Psoas muscle (tissue), 8 donors: ENCODE results near the gene LIN7B. TPM values are rescaled to one million over a fixed set of nuclear protein-coding genes. Genes with fewer than 3 reads are reported as not detected.

Source experiments
- ATAC-seq, 4 donors: fragments of 200-7000 bp; cut with Tn5 transposase; one replicate each; pipeline ENCODE4 v1.9.1; 2020; ENCODE audit warnings: moderate library complexity in 3 of 4, mild to moderate bottlenecking in 2 of 4
- DNase-seq, 2 donors: peaks; one replicate each; pipeline ENCODE4 v3.0.0-alpha.2; 2020
- H3K27ac ChIP-seq: fragments of 200-600 bp; one replicate; pipeline ENCODE4 v1.8.0; 2022
- H3K27me3 ChIP-seq, 3 donors: fragments of 200-600 bp in 1 of 3; one replicate each; pipeline versions ENCODE4 v1.6.1 to v1.8.0; 2013 to 2022; ENCODE audit warnings: low read length in 2 of 3, mild to moderate bottlenecking in 2 of 3, moderate library complexity in 1 of 3; ENCODE audit not compliant: insufficient read depth in 3 of 3
- H3K36me3 ChIP-seq, 2 donors: fragments of 200-600 bp in 1 of 2; one replicate each; pipeline versions ENCODE4 v1.6.1 to v1.8.0; 2013 to 2022; ENCODE audit warnings: low read depth in 1 of 2, mild to moderate bottlenecking in 1 of 2, moderate library complexity in 1 of 2; ENCODE audit not compliant: insufficient read depth in 1 of 2
- H3K4me1 ChIP-seq: fragments of 200-600 bp; one replicate; pipeline ENCODE4 v1.8.0; 2022
- H3K4me3 ChIP-seq: fragments of 200-600 bp; one replicate; pipeline ENCODE4 v1.8.0; 2022; ENCODE audit warnings: mild to moderate bottlenecking
- H3K9me3 ChIP-seq: fragments of 200-600 bp; one replicate; pipeline ENCODE4 v1.8.0; 2022
- WGBS, 3 donors: extraction: QIAGEN DNeasy Blood & Tissue Kit; methylation state at CpG; one replicate each; pipeline versions ENCODE4 v1.1.6 to v1.1.7; 2013; 5-methylcytosine and 5-hydroxymethylcytosine counted together
- intact Hi-C, 2 donors: fragments of 100-400 bp; cut with DNase I; formaldehyde crosslinking; loops; one replicate each; pipeline versions ENCODE4 v1.11.0 to v1.14.2; 2022
- polyA plus RNA-seq, 3 donors: library from polyadenylated mRNA; stranded (reverse); fragments of 200-250 nt; gene quantifications; one replicate each; pipeline ENCODE4 v1.2.3, GENCODE V29; 2013
- total RNA-seq, 4 donors: library from RNA; stranded (reverse); fragmentation: NEBNext Ultra II Directional in 2 of 4; extraction: Animal tissue kit (Norgen Biotek cat#: 25700) in 2 of 4; gene quantifications; one replicate each; pipeline versions ENCODE4 v1.2.1 to v1.2.4, GENCODE V29; 2021 to 2023
- TF ChIP-seq, protein P1 (sequence below): fragments of 200-600 bp; IDR thresholded peaks from one replicate; pipeline ENCODE4 v1.8.0; 2022; ENCODE audit warnings: antibody characterized with exemption
- donor health status: healthy with polysubstance abuse.
- donor health status: DM: no; HTN: no; CAD: no; lungs with moderate emphysema.
- donor health status: Bipolar disorder and iron deficiency.
- donor health status: healthy.
- donor health status: DM: yes; HTN: yes; CAD: no.
- donor health status: DM: no; HTN: no; CAD: no.
- donor health status: DM: no; HTN: no; CAD: no.
- donor health status: DM: yes; HTN: yes; CAD: no.

The LIN7B gene
- total and polyA plus RNA-seq, 7 donors: 11.8 to 27.9 (median 17.0) TPM

- intact Hi-C loops: no loop called here
Measured at GRCh38 chr19:49084206-49085019, 29.8 kb upstream of the LIN7B start.

GRCh38 chr19:49085020-49085867, 28.9 kb upstream of the LIN7B start, which contains the start of gene SNRNP70:
SNRNP70 (plus strand) TSS chr19:49085451; CDS start chr19:49086415, 964 bp downstream.
- peak; percentile 97 to 99 (median 98) for ATAC-seq
- intact Hi-C loops: no loop called here

More at GRCh38 chr19:49084206-49085019, 29.8 kb upstream of the LIN7B start:
- ATAC-seq (no peak), DNase-seq (no peak)
- H3K27me3 ChIP-seq: no peaks in the 10 kb centered on the region
- peak overlapping the region; percentile 97 for H3K27ac ChIP-seq
- H3K36me3 ChIP-seq: peaks cover 2 to 27% of the 10 kb centered on the region in 2 donors
- no peaks in the 10 kb centered on the region for H3K9me3 ChIP-seq
- WGBS, 3 donors: 65 to 69% (median 66%) methylated on average over 26 of the region's 26 CpGs
- H3K4me3 ChIP-seq: peak overlapping the region; percentile 100
- TF ChIP-seq, protein P1, sequence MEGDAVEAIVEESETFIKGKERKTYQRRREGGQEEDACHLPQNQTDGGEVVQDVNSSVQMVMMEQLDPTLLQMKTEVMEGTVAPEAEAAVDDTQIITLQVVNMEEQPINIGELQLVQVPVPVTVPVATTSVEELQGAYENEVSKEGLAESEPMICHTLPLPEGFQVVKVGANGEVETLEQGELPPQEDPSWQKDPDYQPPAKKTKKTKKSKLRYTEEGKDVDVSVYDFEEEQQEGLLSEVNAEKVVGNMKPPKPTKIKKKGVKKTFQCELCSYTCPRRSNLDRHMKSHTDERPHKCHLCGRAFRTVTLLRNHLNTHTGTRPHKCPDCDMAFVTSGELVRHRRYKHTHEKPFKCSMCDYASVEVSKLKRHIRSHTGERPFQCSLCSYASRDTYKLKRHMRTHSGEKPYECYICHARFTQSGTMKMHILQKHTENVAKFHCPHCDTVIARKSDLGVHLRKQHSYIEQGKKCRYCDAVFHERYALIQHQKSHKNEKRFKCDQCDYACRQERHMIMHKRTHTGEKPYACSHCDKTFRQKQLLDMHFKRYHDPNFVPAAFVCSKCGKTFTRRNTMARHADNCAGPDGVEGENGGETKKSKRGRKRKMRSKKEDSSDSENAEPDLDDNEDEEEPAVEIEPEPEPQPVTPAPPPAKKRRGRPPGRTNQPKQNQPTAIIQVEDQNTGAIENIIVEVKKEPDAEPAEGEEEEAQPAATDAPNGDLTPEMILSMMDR: no peak
- peaks cover 18% of the 10 kb centered on the region for H3K4me1 ChIP-seq

DNA sequence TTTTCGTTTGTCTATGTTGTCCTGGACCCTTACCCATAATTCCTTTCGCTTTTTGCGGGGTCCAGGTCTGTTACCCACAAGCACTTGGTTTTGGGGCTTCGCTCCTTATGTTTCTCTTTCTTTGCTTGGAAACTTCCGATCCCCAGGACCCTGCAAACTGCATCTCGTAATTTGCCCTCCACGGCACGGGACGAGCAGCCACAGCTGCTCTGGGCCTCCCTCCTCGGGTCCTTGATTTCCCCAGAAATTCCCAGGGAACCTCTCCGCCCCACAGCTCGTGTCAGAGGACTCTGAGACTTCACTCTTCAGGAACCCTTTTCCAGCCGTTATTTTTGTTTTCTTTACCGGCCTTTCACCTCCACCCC, 28.3 kb upstream of the LIN7B start:
- WGBS, 3 donors: 0 to 1% (median 1%) methylated on average over 14 of the region's 14 CpGs
- TF ChIP-seq, protein P1: no peak
- H3K36me3 ChIP-seq: peaks cover 2 to 41% of the 10 kb centered on the region in 2 donors
- intact Hi-C loops: no loop called here
- peaks cover 18% of the 10 kb centered on the region for H3K4me1 ChIP-seq
- H3K27me3 ChIP-seq: no peaks in the 10 kb centered on the region
- H3K4me3 ChIP-seq: peak overlapping the region; percentile 100
- ATAC-seq (no peak), DNase-seq (no peak)
- H3K9me3 ChIP-seq: no peaks in the 10 kb centered on the region
- H3K27ac ChIP-seq: peak overlapping the region; percentile 97

More at GRCh38 chr19:49085020-49085867, 28.9 kb upstream of the LIN7B start, which contains the start of gene SNRNP70:
- peak; percentile 100 for DNase-seq
- Histone ChIP-seq H3K36me3 (peaks cover 2 to 35% of the 10 kb centered on the region in 2 donors), H3K27me3 (no peaks in the 10 kb centered on the region), H3K9me3 (no peaks in the 10 kb centered on the region), H3K4me1 (peaks cover 18% of the 10 kb centered on the region), H3K27ac (peak within 1 kb of the TSS; percentile 97), H3K4me3 (peak within 1 kb of the TSS; percentile 100)
- WGBS, 3 donors: 0% methylated on average over 72 to 89 of the region's 89 CpGs
- TF ChIP-seq, protein P1: no peak

- ATAC-seq (no peak), DNase-seq (no peak)
- H3K27me3 ChIP-seq: no peaks in the 10 kb centered on the region
- H3K27ac ChIP-seq: peak overlapping the region; percentile 97
- intact Hi-C loops: no loop called here
- H3K4me3 ChIP-seq: peak overlapping the region; percentile 100
- H3K9me3 ChIP-seq: no peaks in the 10 kb centered on the region
- TF ChIP-seq, protein P1: no peak
- H3K4me1 ChIP-seq: peaks cover 18% of the 10 kb centered on the region
- WGBS, 3 donors: 44 to 48% (median 46%) methylated on average over 11 of the region's 11 CpGs
- H3K36me3 ChIP-seq: peaks cover 2 to 45% of the 10 kb centered on the region in 2 donors
Measured at GRCh38 chr19:49086296-49086695, 27.9 kb upstream of the LIN7B start.
